Measurements from ENCODE around the gene SMARCC2. TPM values are rescaled to one million over a fixed set of nuclear protein-coding genes. Genes with fewer than 3 reads are reported as not detected.

Gene SMARCC2
- total and polyA plus RNA-seq, 2 of the 13 experiments (the other 11 are each of a cell fraction or from before 2014, with no cell fraction given) = 21.3 to 24.1 TPM

DNA sequence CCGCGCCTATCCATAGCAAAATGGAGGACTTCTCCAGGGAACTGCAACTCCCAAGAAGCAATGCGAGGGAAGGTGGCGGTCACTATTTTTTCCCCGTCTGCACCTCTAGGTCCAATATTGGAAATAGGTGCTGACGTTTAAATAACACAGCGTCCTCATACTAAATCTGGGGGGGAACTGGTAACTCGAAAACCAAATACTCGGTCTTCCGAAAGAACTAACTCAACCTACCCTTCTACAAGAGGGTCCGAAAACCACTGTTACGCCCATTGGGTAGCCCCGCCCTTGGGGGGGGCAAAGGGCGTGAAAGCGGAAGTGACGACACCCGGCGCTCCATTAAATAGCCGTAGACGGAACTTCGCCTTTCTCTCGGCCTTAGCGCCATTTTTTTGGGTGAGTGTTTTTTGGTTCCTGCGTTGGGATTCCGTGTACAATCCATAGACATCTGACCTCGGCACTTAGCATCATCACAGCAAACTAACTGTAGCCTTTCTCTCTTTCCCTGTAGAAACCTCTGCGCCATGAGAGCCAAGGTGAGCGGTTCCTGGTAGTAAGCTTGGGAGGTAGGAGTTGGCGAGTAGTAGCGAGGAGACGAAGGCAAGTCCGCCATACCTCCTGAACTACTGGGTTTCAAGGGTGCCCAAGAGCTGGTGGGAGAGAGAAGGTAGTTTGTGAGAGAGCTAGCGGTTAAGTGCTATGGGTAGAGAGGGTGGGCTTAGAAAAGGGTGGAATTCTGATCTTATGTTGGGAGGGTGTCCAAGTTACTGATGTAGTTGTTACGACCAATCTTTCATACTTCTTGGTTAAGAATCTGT is 72.8 kb downstream of the SMARCC2 start, which contains the start of gene RPL41 (continued):
- TF ChIP-seq, protein P1, sequence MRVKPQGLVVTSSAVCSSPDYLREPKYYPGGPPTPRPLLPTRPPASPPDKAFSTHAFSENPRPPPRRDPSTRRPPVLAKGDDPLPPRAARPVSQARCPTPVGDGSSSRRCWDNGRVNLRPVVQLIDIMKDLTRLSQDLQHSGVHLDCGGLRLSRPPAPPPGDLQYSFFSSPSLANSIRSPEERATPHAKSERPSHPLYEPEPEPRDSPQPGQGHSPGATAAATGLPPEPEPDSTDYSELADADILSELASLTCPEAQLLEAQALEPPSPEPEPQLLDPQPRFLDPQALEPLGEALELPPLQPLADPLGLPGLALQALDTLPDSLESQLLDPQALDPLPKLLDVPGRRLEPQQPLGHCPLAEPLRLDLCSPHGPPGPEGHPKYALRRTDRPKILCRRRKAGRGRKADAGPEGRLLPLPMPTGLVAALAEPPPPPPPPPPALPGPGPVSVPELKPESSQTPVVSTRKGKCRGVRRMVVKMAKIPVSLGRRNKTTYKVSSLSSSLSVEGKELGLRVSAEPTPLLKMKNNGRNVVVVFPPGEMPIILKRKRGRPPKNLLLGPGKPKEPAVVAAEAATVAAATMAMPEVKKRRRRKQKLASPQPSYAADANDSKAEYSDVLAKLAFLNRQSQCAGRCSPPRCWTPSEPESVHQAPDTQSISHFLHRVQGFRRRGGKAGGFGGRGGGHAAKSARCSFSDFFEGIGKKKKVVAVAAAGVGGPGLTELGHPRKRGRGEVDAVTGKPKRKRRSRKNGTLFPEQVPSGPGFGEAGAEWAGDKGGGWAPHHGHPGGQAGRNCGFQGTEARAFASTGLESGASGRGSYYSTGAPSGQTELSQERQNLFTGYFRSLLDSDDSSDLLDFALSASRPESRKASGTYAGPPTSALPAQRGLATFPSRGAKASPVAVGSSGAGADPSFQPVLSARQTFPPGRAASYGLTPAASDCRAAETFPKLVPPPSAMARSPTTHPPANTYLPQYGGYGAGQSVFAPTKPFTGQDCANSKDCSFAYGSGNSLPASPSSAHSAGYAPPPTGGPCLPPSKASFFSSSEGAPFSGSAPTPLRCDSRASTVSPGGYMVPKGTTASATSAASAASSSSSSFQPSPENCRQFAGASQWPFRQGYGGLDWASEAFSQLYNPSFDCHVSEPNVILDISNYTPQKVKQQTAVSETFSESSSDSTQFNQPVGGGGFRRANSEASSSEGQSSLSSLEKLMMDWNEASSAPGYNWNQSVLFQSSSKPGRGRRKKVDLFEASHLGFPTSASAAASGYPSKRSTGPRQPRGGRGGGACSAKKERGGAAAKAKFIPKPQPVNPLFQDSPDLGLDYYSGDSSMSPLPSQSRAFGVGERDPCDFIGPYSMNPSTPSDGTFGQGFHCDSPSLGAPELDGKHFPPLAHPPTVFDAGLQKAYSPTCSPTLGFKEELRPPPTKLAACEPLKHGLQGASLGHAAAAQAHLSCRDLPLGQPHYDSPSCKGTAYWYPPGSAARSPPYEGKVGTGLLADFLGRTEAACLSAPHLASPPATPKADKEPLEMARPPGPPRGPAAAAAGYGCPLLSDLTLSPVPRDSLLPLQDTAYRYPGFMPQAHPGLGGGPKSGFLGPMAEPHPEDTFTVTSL (CRISPR knock-in tag; IDR thresholded peaks at IDR 0.05; ENCODE audit: borderline replicate concordance) = no peak
- TF ChIP-seq ATF7 (IDR thresholded peaks at IDR 0.05) (no peak), ATF7 (CRISPR knock-in tag; IDR thresholded peaks at IDR 0.05) (peak; percentile 71; the same call in 1 of the 2 replicates), ZEB1 (IDR thresholded peaks at IDR 0.05; ENCODE audit: insufficient replicate concordance, low read depth) (peak; percentile 73), ADNP (CRISPR knock-in tag; IDR thresholded peaks at IDR 0.05) (no peak), ZNF558 (CRISPR knock-in tag; IDR thresholded peaks at IDR 0.05; ENCODE audit: borderline replicate concordance) (peak; percentile 45; the same call in 1 of the 2 replicates), ATF7-NPFF (CRISPR knock-in tag; IDR thresholded peaks at IDR 0.05; ENCODE audit: low read depth) (no peak), LCORL (IDR thresholded peaks at IDR 0.05) (no peak), LCORL (CRISPR knock-in tag; IDR thresholded peaks at IDR 0.05) (no peak), ZIK1 (CRISPR knock-in tag; IDR thresholded peaks at IDR 0.05; ENCODE audit: borderline replicate concordance, low read depth) (no peak), PTBP1 (IDR thresholded peaks at IDR 0.05; ENCODE audit: low read depth, low read length, poor library complexity, severe bottlenecking) (no peak), ZNF589 (CRISPR knock-in tag; conservative IDR thresholded peaks at IDR 0.05) (no peak), ZNF121 (CRISPR knock-in tag; IDR thresholded peaks at IDR 0.05) (no peak), ATAD3A (CRISPR knock-in tag; IDR thresholded peaks at IDR 0.05) (no peak), GATAD1 (CRISPR knock-in tag; IDR thresholded peaks at IDR 0.05) (peak; percentile 62; the same call in 1 of the 2 replicates), ZSCAN25 (CRISPR knock-in tag; IDR thresholded peaks at IDR 0.05) (peak; percentile 41), NR2C2 (CRISPR knock-in tag; IDR thresholded peaks at IDR 0.05; ENCODE audit: borderline replicate concordance) (peak; percentile 98), HOXA9 (CRISPR knock-in tag; IDR thresholded peaks at IDR 0.05; ENCODE audit: borderline replicate concordance) (no peak; the same call in 1 of the 2 replicates), ZNF562 (CRISPR knock-in tag; IDR thresholded peaks at IDR 0.05; ENCODE audit: borderline replicate concordance) (no peak)
- TF ChIP-seq, protein P2, sequence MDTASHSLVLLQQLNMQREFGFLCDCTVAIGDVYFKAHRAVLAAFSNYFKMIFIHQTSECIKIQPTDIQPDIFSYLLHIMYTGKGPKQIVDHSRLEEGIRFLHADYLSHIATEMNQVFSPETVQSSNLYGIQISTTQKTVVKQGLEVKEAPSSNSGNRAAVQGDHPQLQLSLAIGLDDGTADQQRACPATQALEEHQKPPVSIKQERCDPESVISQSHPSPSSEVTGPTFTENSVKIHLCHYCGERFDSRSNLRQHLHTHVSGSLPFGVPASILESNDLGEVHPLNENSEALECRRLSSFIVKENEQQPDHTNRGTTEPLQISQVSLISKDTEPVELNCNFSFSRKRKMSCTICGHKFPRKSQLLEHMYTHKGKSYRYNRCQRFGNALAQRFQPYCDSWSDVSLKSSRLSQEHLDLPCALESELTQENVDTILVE (CRISPR knock-in tag; IDR thresholded peaks at IDR 0.05) = peak; percentile 80; the same call in 1 of the 2 replicates
- TF ChIP-seq, protein P3, sequence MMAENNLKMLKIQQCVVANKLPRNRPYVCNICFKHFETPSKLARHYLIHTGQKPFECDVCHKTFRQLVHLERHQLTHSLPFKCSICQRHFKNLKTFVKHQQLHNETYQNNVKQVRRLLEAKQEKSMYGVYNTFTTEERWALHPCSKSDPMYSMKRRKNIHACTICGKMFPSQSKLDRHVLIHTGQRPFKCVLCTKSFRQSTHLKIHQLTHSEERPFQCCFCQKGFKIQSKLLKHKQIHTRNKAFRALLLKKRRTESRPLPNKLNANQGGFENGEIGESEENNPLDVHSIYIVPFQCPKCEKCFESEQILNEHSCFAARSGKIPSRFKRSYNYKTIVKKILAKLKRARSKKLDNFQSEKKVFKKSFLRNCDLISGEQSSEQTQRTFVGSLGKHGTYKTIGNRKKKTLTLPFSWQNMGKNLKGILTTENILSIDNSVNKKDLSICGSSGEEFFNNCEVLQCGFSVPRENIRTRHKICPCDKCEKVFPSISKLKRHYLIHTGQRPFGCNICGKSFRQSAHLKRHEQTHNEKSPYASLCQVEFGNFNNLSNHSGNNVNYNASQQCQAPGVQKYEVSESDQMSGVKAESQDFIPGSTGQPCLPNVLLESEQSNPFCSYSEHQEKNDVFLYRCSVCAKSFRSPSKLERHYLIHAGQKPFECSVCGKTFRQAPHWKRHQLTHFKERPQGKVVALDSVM (CRISPR knock-in tag; IDR thresholded peaks at IDR 0.05) = 0 out of 2 replicates have a peak, but pooled peaks have one; percentile 3
